ENCODE results near the gene HRH4.

HRH4 gene

GRCh38 chr18:24518596-24518995, 58.2 kb downstream of the HRH4 start:
- FAIRE-seq: no peak
- TF ChIP-seq POLR2AphosphoS5 (IDR thresholded peaks at IDR 0.05; ENCODE audit: low read depth, low read length) (no peak), POU2F2 (IDR thresholded peaks at IDR 0.05; ENCODE audit: low read depth, low read length) (no peak)
- DNase-seq (ENCODE audit: insufficient read length, low spot score): no peak
